Vagina (tissue), 2 donors: ENCODE measurements around the gene USP12.

ENCODE experiments used
- POLR2A ChIP-seq, 2 donors: fragments of 450-650 bp; IDR thresholded peaks; one replicate each; pipeline ENCODE4 v1.6.1; 2017; ENCODE audit warnings: antibody characterized with exemption in 2 of 2, mild to moderate bottlenecking in 2 of 2, moderate library complexity in 2 of 2
- POLR2AphosphoS5 ChIP-seq, 2 donors: sonication (generic); formaldehyde crosslinking; IDR thresholded peaks; one replicate each; pipeline ENCODE4 v1.9.0; 2017; ENCODE audit warnings: antibody characterized with exemption in 2 of 2, mild to moderate bottlenecking in 2 of 2, low read depth in 1 of 2; ENCODE audit not compliant: insufficient read depth in 1 of 2
- TF ChIP-seq, protein P1 (sequence below), 3 experiments: fragments of 450-650 bp in 2 of 3; fragments of 200-600 bp in 1 of 3; sonication (generic) in 1 of 3; IDR thresholded peaks; one replicate each; pipeline ENCODE4 v1.5.1; 2017 to 2019; ENCODE audit warnings: antibody characterized with exemption in 3 of 3, mild to moderate bottlenecking in 2 of 3, moderate library complexity in 2 of 3

DNA sequence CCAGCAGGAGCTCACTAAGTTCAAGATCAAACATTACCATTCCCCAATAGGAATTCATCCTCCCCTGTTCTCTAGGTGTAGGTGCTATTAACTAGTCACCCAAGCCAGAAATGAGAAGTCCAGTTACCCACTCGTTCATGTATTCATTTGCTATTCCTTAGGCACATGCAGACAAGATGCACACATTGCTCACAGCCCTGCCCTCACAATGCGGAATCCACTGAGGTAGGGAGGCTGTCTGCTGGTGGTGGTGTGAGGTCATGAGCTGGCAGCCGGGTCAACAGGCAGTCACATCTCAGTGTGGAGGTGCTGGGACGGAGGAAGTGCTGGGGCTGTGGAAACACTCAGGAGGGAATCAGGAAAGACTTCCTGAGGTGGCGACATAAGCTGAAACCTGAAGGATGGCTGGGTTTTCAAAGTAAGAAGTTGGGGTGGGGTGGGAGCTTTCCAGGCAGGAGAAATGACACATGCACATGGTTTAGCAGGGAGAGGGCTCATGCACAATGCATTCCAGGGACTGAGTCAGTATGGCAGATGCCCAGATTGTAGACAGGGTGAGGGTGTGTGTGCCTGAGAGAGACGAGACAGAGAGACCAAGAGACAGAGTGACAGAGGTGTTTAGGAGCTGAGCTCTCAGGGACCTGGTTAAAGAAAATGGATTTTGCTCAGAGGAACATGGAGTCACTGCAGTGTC lies 117.6 kb downstream of the USP12 start:
- TF ChIP-seq, protein P1, sequence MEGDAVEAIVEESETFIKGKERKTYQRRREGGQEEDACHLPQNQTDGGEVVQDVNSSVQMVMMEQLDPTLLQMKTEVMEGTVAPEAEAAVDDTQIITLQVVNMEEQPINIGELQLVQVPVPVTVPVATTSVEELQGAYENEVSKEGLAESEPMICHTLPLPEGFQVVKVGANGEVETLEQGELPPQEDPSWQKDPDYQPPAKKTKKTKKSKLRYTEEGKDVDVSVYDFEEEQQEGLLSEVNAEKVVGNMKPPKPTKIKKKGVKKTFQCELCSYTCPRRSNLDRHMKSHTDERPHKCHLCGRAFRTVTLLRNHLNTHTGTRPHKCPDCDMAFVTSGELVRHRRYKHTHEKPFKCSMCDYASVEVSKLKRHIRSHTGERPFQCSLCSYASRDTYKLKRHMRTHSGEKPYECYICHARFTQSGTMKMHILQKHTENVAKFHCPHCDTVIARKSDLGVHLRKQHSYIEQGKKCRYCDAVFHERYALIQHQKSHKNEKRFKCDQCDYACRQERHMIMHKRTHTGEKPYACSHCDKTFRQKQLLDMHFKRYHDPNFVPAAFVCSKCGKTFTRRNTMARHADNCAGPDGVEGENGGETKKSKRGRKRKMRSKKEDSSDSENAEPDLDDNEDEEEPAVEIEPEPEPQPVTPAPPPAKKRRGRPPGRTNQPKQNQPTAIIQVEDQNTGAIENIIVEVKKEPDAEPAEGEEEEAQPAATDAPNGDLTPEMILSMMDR (IDR thresholded peaks at IDR 0.05) = no peak
- TF ChIP-seq POLR2A (IDR thresholded peaks at IDR 0.05) (no peak), POLR2AphosphoS5 (IDR thresholded peaks at IDR 0.05; ENCODE audit: insufficient read depth in 1 of 2, low read depth in 1 of 2) (no peak)
